ENCODE data around the gene ANKLE1. TPM values are rescaled to one million over a fixed set of nuclear protein-coding genes. Genes with fewer than 3 reads are reported as not detected.

ANKLE1 gene
- total RNA-seq, 4 donors from 2014 or later = 0.44 to 2.1 (median 0.90) TPM

GRCh38 chr19:17312189-17313113 lies 30.8 kb downstream of the ANKLE1 start:
- WGBS, 2 donors = 75 to 82% methylated on average over 15 of the region's 20 CpGs
- Histone ChIP-seq H3K9me3 (no peaks in the 10 kb centered on the region), H3K4me1 (peaks cover 0 to 38% (median 11%) of the 10 kb centered on the region in 4 donors), H3K27me3 (no peaks in the 10 kb centered on the region), H3K27ac (no peak overlapping the region), H3K4me3 (no peak overlapping the region), H3K36me3 (peaks cover 0 to 52% (median 9%) of the 10 kb centered on the region in 3 donors)
- DNase-seq (ENCODE audit: low spot score in 2 of 2) = no peak
- TF ChIP-seq POLR2A (IDR thresholded peaks at IDR 0.05) = no peak
- no peak for TF ChIP-seq EP300 (IDR thresholded peaks at IDR 0.05)
- TF ChIP-seq CTCF (IDR thresholded peaks at IDR 0.05) = no peak

DNA sequence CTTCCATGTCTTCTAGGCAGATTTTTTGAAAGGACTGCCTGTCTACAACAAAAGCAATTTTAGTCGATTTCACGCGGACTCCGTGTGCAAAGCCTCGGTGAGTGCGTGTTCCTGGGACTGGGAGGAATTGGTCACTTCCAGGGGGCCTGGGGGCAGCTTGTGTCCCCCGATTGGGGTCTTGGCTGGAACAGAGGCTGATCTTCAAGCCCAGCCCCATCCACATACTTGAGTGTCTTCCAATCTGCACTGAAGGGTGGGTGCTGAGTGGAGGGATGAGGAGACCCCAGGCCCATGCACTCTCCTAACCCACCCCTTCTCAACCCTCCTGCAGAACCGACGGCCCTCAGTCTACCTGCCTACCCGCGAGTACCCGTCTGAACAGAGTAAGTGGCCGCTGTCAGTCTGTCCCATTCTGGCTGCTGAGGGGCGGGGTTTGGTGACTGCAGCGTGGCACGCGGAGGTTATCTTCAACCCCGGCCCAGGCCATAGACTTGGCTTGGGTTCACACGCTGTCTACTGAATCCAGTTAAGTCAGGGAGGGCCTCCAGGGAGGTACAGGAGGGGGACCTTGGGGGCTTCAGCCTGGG lies 32.4 kb downstream of the ANKLE1 start:
- WGBS, 2 donors = 89 to 94% methylated on average over 14 to 18 of the region's 19 CpGs
- DNase-seq (ENCODE audit: low spot score in 2 of 2) = no peak
- Histone ChIP-seq H3K4me3 (no peak overlapping the region), H3K4me1 (peaks cover 0 to 30% (median 11%) of the 10 kb centered on the region in 4 donors), H3K9me3 (no peaks in the 10 kb centered on the region), H3K36me3 (peaks cover 0 to 68% (median 9%) of the 10 kb centered on the region in 3 donors), H3K27me3 (no peaks in the 10 kb centered on the region), H3K27ac (no peak overlapping the region)
- TF ChIP-seq POLR2A (IDR thresholded peaks at IDR 0.05) (no peak), EP300 (IDR thresholded peaks at IDR 0.05) (no peak), CTCF (IDR thresholded peaks at IDR 0.05) (no peak)

- no peak for TF ChIP-seq EP300 (IDR thresholded peaks at IDR 0.05)
- no peak for TF ChIP-seq CTCF (IDR thresholded peaks at IDR 0.05)
- TF ChIP-seq POLR2A (IDR thresholded peaks at IDR 0.05) = no peak
- H3K27ac ChIP-seq = no peak overlapping the region
- peaks cover 0 to 84% (median 21%) of the 10 kb centered on the region in 3 donors for H3K36me3 ChIP-seq
- WGBS, 2 donors = 69 to 75% methylated on average over 6 of the region's 6 CpGs
- no peaks in the 10 kb centered on the region for H3K9me3 ChIP-seq
- peaks cover 0 to 17% (median 9%) of the 10 kb centered on the region in 4 donors for H3K4me1 ChIP-seq
- H3K4me3 ChIP-seq = no peak overlapping the region
- no peaks in the 10 kb centered on the region for H3K27me3 ChIP-seq
- DNase-seq (ENCODE audit: low spot score in 2 of 2) = no peak
Measured at GRCh38 chr19:17318966-17319365, 37.3 kb downstream of the ANKLE1 start.

- H3K4me3 ChIP-seq = no peak overlapping the region
- TF ChIP-seq CTCF (IDR thresholded peaks at IDR 0.05) (no peak), POLR2A (IDR thresholded peaks at IDR 0.05) (no peak), EP300 (IDR thresholded peaks at IDR 0.05) (no peak)
- H3K27ac ChIP-seq = no peak overlapping the region
- H3K27me3 ChIP-seq = no peaks in the 10 kb centered on the region
- H3K4me1 ChIP-seq = peaks cover 0 to 23% (median 14%) of the 10 kb centered on the region in 4 donors
- DNase-seq (ENCODE audit: low spot score in 2 of 2) = no peak
- 88 to 90% methylated on average over 40 of the region's 40 CpGs for WGBS, 2 donors
- H3K9me3 ChIP-seq = no peaks in the 10 kb centered on the region
- peaks cover 0 to 83% (median 21%) of the 10 kb centered on the region in 3 donors for H3K36me3 ChIP-seq
Measured at GRCh38 chr19:17319473-17320238, 38.0 kb downstream of the ANKLE1 start.

Measured in tibial nerve (tissue), 4 donors.